ENCODE results near the gene ARGLU1. TPM values are rescaled to one million over a fixed set of nuclear protein-coding genes. Genes with fewer than 3 reads are reported as not detected.

ARGLU1 gene
- total RNA-seq, 2 experiments from 2014 or later, result 171 to 173 TPM

GRCh38 chr13:106505295-106505694 lies 62.6 kb downstream of the ARGLU1 start:
- Mint-ChIP-seq H3K9me3 (no peaks in the 10 kb centered on the region), H3K27me3 (peaks cover 22% of the 10 kb centered on the region), H3K4me1 (peaks cover 2% of the 10 kb centered on the region), H3K36me3 (no peaks in the 10 kb centered on the region), H3K27ac (no peak overlapping the region), H3K4me3 (no peak overlapping the region)
- no peak for ATAC-seq (ENCODE audit: low read depth)
- no peak for DNase-seq
- POLR2A ChIA-PET, result no interaction called here

GRCh38 chr13:106503730-106504453 lies 64.0 kb downstream of the ARGLU1 start:
- DNase-seq, result no peak
- ATAC-seq (ENCODE audit: low read depth), result no peak
- POLR2A ChIA-PET, result no interaction called here
- Mint-ChIP-seq H3K4me1 (peaks cover 4% of the 10 kb centered on the region), H3K27me3 (peaks cover 31% of the 10 kb centered on the region), H3K9me3 (no peaks in the 10 kb centered on the region), H3K4me3 (no peak overlapping the region), H3K36me3 (no peaks in the 10 kb centered on the region), H3K27ac (no peak overlapping the region)

DNA sequence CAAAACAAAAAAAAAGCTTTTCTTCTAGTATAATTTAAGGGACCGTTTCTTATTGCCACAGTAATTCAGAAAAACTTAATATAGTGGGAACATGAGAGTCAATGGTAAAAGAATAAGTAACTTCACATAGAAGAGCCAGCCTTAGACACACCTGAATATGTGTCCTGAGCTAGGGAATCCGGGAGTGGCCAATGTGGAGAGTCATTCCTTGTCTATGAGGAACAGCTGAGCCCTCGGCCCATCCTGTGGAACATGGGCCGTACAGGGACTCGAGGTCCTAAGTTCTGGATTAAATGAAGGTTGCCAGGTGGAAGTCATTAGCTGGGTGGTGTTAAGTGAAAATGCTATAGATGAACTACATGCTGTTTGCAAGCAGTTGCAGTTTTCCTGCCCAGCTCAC lies 64.7 kb downstream of the ARGLU1 start:
- no peak for ATAC-seq (ENCODE audit: low read depth)
- H3K27ac Mint-ChIP-seq, result no peak overlapping the region
- H3K27me3 Mint-ChIP-seq, result peaks cover 37% of the 10 kb centered on the region
- H3K9me3 Mint-ChIP-seq, result no peaks in the 10 kb centered on the region
- DNase-seq, result no peak
- peaks cover 4% of the 10 kb centered on the region for H3K4me1 Mint-ChIP-seq
- POLR2A ChIA-PET, result no interaction called here
- no peak overlapping the region for H3K4me3 Mint-ChIP-seq
- H3K36me3 Mint-ChIP-seq, result no peaks in the 10 kb centered on the region

DNA sequence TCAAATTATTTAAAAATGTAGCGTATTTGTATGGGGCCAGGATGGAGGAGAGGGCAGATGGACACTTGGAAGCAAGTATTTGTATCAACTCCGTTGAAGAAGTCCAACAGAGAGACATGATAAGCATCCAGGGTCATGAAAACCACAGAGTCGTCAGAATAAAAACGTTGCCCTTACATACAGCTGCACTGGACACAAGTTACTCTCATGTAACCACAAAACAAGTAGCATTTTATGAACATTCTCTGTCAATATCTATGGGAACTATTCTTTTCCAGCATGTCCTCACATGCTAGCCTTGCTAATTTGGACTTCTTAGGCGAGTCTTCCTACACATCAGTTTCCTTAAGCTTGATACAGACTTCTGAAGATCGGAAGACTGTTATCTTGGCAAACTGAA lies 67.5 kb downstream of the ARGLU1 start:
- Mint-ChIP-seq H3K27ac (no peak overlapping the region), H3K4me1 (peaks cover 3% of the 10 kb centered on the region), H3K4me3 (no peak overlapping the region), H3K36me3 (no peaks in the 10 kb centered on the region), H3K27me3 (peaks cover 55% of the 10 kb centered on the region), H3K9me3 (no peaks in the 10 kb centered on the region)
- ATAC-seq (ENCODE audit: low read depth) (no peak), DNase-seq (no peak)
- POLR2A ChIA-PET, result no interaction called here

DNA sequence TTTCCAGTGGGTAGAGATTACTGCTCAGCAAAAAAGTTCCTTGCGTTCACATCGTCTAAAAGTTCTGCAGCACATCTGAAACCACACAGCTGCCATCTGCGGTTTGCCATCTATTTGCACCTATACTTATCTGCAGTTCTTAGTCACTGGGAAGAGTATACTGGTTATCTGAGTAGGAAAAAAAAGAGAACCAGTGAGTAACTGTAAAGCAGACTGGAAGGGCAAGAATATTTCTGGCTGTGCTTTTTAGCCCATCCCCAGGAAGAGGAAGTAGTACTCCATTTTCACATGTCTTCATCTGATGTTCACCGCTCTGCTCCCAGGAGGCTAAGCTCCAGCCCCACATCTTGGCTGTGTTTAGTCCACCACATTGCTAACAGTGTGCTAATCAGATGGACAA lies 68.0 kb downstream of the ARGLU1 start:
- Mint-ChIP-seq H3K9me3 (no peaks in the 10 kb centered on the region), H3K27ac (no peak overlapping the region), H3K36me3 (no peaks in the 10 kb centered on the region), H3K27me3 (peaks cover 57% of the 10 kb centered on the region), H3K4me1 (peaks cover 3% of the 10 kb centered on the region), H3K4me3 (no peak overlapping the region)
- DNase-seq (no peak), ATAC-seq (ENCODE audit: low read depth) (no peak)
- POLR2A ChIA-PET, result no interaction called here

GRCh38 chr13:106499113-106499512 lies 68.8 kb downstream of the ARGLU1 start:
- H3K4me3 Mint-ChIP-seq, result no peak overlapping the region
- DNase-seq (no peak), ATAC-seq (ENCODE audit: low read depth) (no peak)
- no peaks in the 10 kb centered on the region for H3K36me3 Mint-ChIP-seq
- peaks cover 58% of the 10 kb centered on the region for H3K27me3 Mint-ChIP-seq
- POLR2A ChIA-PET, result no interaction called here
- peaks cover 3% of the 10 kb centered on the region for H3K4me1 Mint-ChIP-seq
- H3K9me3 Mint-ChIP-seq, result no peaks in the 10 kb centered on the region
- H3K27ac Mint-ChIP-seq, result no peak overlapping the region

DNA sequence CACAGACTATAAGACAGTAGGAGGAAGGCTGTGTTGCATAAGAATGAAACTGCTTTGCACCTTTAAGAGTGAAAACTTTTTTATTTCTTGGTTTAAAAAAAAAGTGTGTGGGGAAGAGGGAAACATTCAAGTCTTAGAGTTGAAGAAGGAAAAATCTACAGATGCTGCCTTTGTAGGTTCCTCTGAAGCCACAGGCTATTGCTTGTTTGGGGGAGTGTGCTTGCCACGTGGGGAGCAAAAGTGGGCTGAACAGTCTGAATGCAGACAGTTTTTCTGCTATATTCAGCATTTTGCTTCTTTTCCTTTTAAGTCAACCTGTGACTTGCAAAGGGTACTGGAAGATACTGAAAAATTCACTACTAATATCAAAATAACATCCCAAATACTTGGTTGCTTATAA lies 69.4 kb downstream of the ARGLU1 start:
- Mint-ChIP-seq H3K4me1 (peaks cover 8% of the 10 kb centered on the region), H3K9me3 (no peaks in the 10 kb centered on the region), H3K4me3 (no peak overlapping the region), H3K27ac (no peak overlapping the region), H3K27me3 (peaks cover 62% of the 10 kb centered on the region), H3K36me3 (no peaks in the 10 kb centered on the region)
- no peak for ATAC-seq (ENCODE audit: low read depth)
- DNase-seq, result no peak
- POLR2A ChIA-PET, result no interaction called here

DNA sequence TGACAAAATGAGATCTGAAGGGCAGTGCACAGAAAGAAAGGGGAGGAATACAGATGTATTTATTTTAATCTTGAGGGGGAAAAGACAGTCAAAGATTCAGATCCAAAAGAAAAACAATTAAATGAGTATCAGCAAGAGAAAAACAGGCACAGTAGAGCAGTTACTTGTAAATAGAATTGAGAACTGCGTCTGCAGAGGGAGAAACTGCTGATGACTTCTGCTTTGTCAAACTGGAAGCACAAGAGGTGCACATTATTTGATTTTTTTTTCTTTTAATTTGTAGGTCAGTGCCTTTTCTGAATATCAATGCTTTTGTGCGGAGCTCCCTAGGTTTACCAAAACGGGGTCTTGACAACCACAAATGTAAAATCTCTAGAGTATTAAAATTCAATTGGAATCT lies 69.8 kb downstream of the ARGLU1 start:
- POLR2A ChIA-PET, result no interaction called here
- Mint-ChIP-seq H3K27ac (no peak overlapping the region), H3K4me3 (no peak overlapping the region), H3K27me3 (peaks cover 63% of the 10 kb centered on the region), H3K4me1 (peaks cover 12% of the 10 kb centered on the region), H3K9me3 (no peaks in the 10 kb centered on the region), H3K36me3 (no peaks in the 10 kb centered on the region)
- no peak for DNase-seq
- ATAC-seq (ENCODE audit: low read depth), result no peak

- ATAC-seq (ENCODE audit: low read depth), result no peak
Measured at GRCh38 chr13:106497079-106497478, 70.9 kb downstream of the ARGLU1 start.

GRCh38 chr13:106496072-106496997 lies 71.6 kb downstream of the ARGLU1 start:
- POLR2A ChIA-PET, result no interaction called here
- DNase-seq (no peak), ATAC-seq (ENCODE audit: low read depth) (no peak)
- H3K36me3 Mint-ChIP-seq, result no peaks in the 10 kb centered on the region
- H3K4me3 Mint-ChIP-seq, result no peak overlapping the region
- H3K9me3 Mint-ChIP-seq, result no peaks in the 10 kb centered on the region
- no peak overlapping the region for H3K27ac Mint-ChIP-seq
- peaks cover 74% of the 10 kb centered on the region for H3K27me3 Mint-ChIP-seq
- peaks cover 17% of the 10 kb centered on the region for H3K4me1 Mint-ChIP-seq

More at GRCh38 chr13:106497079-106497478, 70.9 kb downstream of the ARGLU1 start:
- Mint-ChIP-seq H3K4me3 (no peak overlapping the region), H3K27me3 (peaks cover 66% of the 10 kb centered on the region), H3K9me3 (no peaks in the 10 kb centered on the region), H3K27ac (no peak overlapping the region), H3K4me1 (peaks cover 15% of the 10 kb centered on the region), H3K36me3 (no peaks in the 10 kb centered on the region)
- POLR2A ChIA-PET, result no interaction called here
- no peak for DNase-seq

GRCh38 chr13:106494936-106495335 lies 73.0 kb downstream of the ARGLU1 start:
- Mint-ChIP-seq H3K27ac (no peak overlapping the region), H3K27me3 (peaks cover 72% of the 10 kb centered on the region), H3K9me3 (no peaks in the 10 kb centered on the region), H3K4me3 (no peak overlapping the region), H3K36me3 (no peaks in the 10 kb centered on the region), H3K4me1 (peaks cover 17% of the 10 kb centered on the region)
- POLR2A ChIA-PET, result no interaction called here
- ATAC-seq (ENCODE audit: low read depth) (no peak), DNase-seq (no peak)

DNA sequence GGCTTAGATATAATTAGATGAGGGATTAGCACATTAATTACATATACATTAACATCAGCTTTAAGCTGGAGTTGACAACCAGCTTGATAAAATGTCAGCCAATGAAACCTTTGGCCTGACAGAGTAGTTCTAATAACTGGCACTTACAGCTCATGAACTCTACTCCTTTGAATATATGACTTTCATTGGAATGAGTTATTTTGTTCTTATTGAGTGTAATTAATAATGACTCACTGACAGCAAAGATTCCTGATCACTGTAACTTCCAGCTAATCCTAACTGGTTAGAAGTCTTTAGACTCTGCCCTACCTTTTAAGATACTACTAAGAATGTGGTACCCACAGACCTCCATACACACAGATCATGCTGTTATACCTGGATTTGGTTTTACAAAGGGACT lies 73.4 kb downstream of the ARGLU1 start:
- POLR2A ChIA-PET, result no interaction called here
- Mint-ChIP-seq H3K4me3 (no peak overlapping the region), H3K36me3 (no peaks in the 10 kb centered on the region), H3K27ac (no peak overlapping the region), H3K9me3 (no peaks in the 10 kb centered on the region), H3K4me1 (peaks cover 17% of the 10 kb centered on the region), H3K27me3 (peaks cover 70% of the 10 kb centered on the region)
- ATAC-seq (ENCODE audit: low read depth) (no peak), DNase-seq (no peak)

DNA sequence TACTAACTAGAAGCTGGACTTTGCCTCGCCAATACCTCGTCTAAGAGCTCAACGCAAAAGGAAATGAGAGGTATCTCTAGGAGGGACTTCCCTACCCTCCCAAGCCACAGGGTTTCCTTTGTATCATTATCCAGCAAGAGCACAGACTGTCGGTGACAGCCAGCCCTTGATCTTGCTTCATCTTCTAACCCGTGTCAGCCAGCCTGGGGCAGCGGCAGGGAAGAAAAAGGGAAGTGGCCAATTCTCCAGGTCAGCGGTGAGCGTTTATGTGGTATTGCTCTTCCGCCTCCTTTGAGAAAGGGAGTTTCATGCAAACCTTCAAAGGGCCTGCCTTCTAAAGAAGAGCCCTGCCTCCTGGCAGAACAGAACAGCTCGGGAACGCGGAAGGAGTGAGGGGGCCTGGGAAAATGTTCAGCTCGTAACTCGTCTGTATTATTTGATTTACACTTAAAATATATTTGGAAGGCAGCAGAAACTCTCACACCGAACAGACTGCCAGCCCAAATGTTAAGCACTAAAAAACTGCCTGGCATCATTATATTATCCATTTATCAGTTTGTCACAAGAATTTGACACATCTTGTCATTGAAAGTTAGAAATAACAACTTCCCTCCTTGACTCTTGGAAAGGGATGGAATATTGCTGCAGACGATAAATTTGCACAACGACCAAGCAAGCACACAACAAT lies 74.3 kb downstream of the ARGLU1 start:
- DNase-seq, result no peak

More for the DNA sequence above, 74.3 kb downstream of the ARGLU1 start:
- peaks cover 69% of the 10 kb centered on the region for H3K27me3 Mint-ChIP-seq
- peak; percentile 68 for ATAC-seq (ENCODE audit: low read depth)
- H3K27ac Mint-ChIP-seq, result no peak overlapping the region
- no peaks in the 10 kb centered on the region for H3K36me3 Mint-ChIP-seq
- H3K4me3 Mint-ChIP-seq, result peak overlapping the region; percentile 12
- no peaks in the 10 kb centered on the region for H3K9me3 Mint-ChIP-seq
- peaks cover 17% of the 10 kb centered on the region for H3K4me1 Mint-ChIP-seq
- POLR2A ChIA-PET, result no interaction called here

Data from activated naive CD8-positive, alpha-beta T cell treated with anti-CD3 and anti-CD28 coated beads, Interleukin-2, amount 10 ng/mL, durations not matched to agents 7 days and 5 days (primary cell).